ENCODE measurements around the gene MCC. TPM values are rescaled to one million over a fixed set of nuclear protein-coding genes. Genes with fewer than 3 reads are reported as not detected.

The MCC gene
- total RNA-seq, 1 donor from 2014 or later, result 10.2 TPM

DNA sequence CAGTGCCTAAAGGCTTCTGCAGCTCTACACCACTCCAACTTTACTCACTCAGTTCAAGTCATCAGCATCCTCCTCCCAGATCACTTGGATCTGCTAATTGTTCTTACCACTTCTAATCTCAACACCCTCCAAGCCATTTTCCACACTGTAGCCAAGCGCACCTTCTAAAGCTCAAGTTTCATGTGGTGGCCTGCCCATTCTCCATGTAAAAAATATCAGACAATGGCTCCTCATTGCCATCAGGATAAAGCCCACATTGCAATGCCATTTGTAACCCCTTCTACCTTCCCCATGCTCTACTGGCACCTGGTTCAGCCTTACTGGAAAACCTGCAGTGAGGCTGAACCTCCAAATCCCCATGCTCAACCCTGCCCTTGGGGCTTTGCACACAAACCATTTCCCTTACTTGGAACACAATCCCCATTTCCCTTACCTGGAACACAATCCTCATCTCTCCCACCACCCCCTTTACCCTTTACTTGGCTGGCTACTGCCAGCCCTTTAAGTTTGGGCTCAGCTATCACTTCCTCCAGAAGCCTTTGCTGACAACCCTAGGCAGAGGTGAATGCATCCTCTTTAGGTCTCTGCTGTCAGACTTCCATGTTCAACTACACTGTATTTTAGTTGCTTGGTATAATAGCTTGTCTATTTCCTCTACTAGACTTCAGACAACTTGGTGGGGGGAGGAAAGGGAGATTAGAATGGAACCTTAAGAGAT is 273.5 kb downstream of the MCC start:
- DNase-seq (ENCODE audit: low spot score in 2 of 2) (no peak), FAIRE-seq (no peak)

DNA sequence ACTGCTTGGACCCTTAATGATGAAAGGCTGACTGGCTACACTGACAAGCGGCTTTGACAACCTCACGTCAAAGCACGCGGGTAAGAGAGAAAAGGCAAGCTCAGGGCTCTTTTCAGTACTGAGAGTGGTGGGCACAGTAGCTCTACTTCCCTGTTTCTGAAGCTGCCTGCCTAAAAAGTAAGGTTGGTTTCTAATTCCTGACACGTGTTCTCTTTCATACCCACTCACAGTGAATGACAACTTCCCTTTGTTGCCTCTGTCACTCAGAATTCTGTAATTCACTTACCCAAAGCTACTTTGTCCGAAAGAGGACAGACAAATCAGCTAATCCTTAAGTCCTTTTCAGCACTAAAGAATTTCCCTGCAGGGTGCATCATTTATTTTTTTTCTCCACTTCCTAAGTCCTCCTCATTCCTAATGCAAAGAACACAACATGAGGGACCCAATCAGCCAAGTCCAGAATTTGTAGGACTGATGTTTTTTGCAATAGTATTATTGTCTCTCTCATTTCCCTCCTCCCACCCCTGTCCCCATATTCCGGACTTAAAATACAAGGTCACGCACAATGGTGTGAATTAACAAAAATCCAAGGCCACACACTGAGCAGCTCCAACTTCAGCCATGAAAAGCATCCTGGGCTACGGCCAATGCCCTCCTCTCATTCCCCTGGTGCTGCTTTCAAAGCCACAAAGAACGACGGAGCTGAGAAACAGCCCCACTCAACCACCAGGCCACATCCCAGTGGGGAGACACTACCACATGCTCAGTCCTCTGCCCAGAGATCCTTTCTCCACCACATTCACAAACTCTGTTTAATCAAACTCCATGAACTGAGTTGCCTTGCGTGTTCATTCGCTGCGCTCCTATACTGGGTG is 274.5 kb downstream of the MCC start:
- DNase-seq (ENCODE audit: low spot score in 2 of 2), result peak in 1 of 2 donors; percentile 10
- no peak for FAIRE-seq

DNA sequence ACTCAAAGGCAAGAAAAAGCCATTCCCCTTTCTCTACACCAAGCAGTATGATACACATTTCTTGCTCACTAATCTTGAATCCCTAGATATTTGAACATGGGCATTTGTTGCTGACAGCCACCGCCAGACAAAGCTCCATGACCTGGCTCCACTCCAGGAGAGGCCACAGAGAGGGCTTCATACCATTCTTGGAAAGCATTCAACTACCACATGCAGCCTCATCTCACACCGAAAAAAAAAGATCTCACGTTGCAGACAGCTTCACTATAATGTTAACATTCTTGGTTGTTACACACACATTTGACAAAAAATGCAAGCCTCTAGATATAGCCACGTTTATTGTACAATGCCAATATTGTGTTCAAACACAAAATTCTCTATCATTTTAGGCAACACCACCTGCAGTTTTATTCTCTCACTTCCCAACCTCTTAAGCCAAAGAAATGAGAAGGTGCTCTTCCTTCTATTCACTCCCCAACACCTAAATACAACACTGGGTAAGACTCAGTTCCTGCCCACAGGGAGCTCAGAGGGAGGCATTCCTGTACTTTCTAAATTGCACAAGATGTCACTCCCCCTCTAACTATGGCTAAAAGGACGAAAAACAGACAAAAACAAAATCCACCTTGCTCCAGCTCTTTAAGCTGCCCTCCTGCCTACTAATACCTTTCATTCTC is 275.9 kb downstream of the MCC start:
- no peak for DNase-seq (ENCODE audit: low spot score in 2 of 2)
- FAIRE-seq, result no peak

DNA sequence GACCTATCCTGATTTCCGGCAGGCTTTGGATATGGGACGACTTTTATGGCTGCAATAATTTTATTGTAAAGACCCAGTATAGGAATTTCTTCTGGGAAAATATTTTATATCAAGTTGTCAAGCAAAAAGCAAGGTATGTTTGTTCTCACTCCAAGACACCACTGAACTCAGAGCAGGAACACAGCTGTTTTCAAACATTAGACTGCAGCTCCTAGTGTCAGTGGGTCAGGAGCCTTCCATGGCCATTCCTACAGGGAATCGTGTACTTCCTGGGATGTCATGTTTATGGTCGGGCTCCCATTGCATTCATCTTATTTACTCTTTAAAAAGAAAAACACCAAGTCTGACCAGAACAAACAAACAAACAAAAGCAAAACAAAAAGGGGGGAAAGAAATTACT is 278.8 kb downstream of the MCC start:
- DNase-seq (ENCODE audit: low spot score in 2 of 2) (no peak), FAIRE-seq (no peak)

DNA sequence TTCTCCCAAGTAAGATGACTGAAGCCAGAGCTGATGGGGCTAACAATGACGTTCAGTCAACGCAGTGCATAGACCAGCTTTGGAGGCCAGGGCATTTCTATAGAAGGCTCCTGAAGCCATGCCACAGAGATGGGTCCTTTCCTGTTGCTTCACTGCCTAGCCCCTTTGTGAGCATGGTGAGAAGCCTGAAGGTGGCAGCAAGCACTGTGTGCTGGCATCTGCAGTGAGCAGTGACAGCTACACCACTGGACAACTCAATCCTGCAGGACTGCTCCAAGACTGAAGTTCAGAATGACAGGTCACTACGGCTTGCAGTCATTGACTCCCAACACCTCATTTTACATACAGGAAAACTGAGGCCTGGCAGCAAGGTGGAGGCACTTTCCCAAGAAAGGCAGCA is 282.4 kb downstream of the MCC start:
- no peak for DNase-seq (ENCODE audit: low spot score in 2 of 2)
- no peak for FAIRE-seq

DNA sequence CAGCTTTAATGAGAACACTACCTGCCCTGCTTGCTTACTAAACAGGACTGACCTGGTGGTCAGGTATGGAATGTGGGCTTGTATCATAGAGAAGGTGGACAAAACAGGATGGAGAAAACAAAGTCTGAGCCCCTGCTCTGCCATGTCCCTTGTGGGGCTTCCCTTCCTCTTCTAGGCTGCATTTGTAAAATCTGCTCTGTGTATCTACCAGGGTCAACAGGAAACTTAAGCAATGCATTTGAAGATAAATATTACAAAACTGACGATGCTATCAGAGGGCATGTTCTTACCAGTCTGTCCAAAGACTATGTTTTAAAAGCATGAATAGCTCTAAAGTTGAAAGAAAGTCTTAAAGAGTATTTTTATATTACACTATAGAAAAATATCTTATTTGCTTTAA is 282.9 kb downstream of the MCC start:
- FAIRE-seq (no peak), DNase-seq (ENCODE audit: low spot score in 2 of 2) (no peak)

DNA sequence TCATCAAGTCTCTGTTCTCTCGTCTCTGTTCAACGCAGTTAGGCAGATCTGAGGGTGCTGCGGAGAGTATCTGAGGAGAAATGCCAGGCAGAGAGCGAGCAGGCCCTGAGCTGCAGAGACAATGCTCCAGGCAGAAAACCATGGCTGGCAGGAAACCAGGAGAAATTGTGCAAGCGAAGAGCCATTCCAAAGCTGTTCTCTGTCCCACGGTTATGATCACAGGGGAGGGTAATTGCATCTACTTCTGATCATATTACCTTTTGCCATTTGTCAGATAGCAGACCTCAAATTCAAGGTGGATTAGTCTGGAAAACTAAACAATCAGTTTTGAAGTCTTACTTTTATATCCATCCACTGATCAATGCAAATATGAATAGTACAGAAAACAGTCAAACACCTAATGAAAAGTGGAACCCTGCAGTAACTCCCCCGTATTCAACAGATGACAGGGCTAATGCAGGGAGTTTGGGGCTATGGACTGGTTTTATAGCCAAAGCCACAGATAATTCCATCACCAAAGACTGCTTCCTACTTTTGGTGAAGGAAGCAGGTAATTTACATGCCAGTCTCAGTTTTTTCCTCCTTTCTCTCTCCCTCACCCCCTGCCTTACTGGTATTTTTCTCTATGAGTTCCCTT is 283.6 kb downstream of the MCC start:
- FAIRE-seq, result no peak
- DNase-seq (ENCODE audit: low spot score in 2 of 2), result no peak

DNA sequence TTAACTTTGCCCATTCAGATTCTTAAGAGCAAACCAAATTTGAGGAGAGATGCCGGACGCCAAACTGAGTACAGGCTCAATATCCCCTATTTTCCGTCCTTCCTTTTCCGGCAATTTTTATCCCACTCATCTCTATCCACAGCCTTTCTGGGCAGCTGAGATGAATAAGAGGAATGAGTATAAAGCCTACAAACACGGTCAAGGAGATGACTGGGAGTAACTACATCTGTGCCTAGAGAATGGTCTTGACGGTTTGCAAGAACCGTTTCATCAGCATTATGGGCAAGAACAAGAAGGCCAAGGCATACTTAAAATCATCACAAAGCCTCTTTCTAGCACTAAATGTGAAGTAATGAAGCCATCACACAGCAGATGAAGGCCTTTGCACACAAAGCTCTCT is 284.3 kb downstream of the MCC start:
- FAIRE-seq (no peak), DNase-seq (ENCODE audit: low spot score in 2 of 2) (no peak)

DNA sequence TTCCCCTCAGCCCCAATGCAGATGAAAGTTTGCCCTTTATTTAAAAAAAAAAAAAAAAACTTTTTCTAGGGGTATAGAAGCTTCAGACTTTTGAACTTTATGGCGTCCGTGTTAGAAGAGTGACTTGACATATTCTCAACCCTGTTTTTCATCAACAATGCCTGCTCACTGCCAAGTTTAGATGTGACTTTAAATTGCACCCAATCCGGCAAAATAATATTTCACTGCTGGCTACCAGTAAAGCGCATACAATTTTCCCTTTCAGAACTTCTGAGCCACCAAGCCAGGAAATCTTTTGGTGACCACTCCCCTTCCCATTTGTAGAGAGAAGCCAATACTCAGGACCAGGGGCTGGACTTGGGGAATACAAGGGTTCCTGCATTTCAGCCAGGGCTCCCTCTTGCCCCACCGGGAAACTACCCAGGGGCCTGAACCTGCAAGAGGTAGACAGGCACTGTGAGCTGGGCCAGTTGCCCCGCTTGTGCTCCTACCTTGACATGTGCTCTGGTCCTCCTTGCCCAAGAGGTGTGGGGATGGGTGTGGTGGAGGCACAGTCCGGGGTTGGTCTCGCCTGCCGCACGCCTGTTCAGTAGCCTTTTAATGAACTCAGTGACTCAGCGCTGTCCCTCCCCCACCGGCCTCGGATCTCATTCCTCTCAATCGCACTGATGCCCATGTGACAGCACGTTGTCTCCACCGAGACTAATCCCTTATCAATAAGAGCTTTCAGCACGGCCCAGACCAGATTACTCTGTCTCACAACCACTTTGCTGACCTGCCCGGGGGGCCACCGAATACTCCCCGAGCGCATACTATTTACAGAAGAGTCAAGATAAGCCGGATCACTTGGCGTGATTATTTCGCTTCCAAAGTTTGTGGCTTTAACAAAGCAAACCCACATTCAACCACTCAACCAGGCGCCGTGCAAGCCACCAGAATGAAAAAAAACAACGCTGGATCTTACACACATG is 285.2 kb downstream of the MCC start:
- DNase-seq (ENCODE audit: low spot score in 2 of 2) (no peak), FAIRE-seq (no peak)

DNA sequence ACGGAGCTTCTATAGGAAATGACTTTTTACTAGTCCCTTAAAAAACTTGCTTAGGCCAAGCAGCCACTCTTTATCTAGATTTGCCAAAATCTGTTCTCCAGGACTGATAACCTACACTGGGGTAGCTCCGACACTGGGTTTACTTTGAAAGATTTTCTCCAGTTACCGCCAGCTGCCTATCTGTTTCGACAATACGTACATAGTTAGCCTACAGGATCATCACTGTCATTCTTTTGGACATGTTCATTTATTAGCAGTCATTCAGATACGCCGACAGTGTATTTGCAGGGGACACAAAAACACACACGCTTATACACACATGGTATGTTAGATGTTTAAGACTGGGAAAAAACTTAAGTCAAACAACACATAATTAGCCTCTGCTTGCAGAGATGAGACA is 286.0 kb downstream of the MCC start:
- DNase-seq (ENCODE audit: low spot score in 2 of 2) (no peak), FAIRE-seq (no peak)

DNA sequence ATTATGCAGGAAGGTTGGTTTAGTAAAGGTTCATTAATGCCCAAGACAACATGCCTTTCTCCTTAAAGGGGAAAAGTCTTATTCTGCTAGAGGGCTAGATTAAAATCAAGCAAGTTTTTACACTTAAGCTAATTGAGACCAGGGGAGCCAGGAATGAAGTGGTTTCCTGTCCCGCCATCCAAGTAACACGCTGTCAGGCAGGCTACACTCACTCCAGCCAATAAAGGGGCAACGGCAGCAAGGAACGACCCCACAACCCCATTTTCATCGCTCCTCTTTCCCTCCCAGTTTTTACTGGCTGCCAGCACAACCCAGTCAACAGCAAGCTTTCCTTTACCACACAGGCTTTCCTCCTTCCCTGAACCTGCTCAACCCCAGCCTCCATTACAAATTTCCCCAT is 286.5 kb downstream of the MCC start:
- no peak for DNase-seq (ENCODE audit: low spot score in 2 of 2)
- no peak for FAIRE-seq

DNA sequence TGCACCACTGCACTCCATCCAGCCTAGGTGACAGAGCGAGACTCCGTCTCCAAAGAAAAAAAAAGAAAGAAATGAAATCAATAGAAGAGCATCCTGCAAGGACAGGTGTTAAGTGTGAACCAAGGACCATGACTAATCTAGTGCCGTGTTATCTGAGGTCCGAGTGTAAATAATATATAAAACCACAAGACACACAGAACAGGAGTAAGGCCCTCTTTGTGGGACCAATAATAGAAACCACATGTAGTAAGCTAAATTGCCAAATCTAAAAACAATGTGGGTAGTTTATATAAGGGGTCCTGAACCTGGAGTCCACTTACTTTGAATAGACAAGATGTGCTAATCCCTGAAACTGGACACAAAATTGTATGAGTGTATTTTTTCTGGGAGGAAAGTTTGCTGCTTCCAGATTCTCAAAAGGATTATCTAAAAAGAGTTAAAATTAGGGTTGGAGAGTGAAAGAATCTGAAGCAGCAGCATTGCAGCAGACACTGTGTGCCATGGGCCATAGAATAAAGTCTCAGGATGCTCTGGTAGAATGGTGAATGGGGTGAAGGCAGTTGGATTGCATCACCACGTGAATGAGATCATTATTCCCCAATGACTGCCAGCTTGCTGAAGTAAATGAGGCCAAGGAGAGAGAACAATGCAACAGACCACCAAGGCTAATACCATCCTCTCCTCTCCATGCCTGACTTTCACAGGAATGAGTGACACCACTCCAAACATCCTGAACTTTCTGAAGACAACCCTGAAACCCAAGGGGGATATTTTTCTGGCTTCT is 288.9 kb downstream of the MCC start:
- no peak for FAIRE-seq
- DNase-seq (ENCODE audit: low spot score in 2 of 2), result no peak

DNA sequence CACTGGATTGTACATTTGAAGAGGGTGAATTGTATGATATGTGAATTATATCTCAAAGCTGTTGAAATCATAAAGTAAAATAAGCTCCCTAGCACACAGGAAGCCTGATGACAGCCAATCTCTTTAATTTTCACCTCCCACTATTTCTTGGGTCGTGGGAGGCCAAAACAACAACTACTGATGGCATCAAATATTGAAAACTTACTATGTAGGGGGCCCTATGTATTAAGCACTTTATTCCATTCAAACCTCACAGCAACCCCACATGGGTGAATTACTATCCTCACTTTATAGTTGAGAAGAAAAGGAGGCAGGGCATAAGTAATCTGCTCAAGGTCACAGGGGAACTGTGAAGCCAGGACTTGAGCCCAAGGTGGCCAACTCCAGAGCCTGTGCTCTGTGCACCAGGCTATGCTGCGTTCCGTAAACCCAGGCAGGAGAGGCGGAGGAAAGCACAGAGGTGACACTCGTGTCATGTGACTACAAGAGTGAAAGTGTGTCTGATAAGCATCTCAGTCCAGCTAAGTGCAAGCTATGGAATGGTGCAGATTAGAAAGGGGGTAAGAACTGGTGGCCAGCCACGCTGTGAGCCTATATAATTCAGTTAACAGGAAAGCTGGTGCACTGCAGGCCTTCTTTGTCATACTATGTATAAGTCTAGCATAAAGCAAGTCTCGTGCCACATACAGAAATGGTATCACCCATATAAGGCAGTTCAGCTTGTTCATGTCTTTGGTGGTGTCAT is 290.6 kb downstream of the MCC start:
- DNase-seq (ENCODE audit: low spot score in 2 of 2), result no peak
- FAIRE-seq, result no peak

DNA sequence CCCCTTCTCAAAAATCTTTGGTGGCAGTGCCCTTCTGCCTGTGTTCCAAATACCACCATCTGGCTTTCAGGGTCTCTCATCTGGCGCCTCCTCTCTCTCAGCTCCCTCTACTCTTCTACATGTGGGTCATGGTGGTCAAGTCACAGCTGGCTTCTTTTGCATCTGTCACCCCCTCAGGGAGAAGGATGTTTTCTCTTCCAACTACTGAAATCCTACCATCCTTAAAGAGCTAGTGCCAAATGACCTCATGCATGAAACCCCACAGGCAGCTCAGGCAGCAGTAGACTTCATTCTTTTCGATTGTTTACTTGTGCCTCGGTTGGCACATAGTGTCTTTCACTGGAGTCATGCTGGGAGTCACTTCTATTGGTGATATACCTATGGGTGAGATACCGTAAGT is 292.5 kb downstream of the MCC start:
- no peak for FAIRE-seq
- DNase-seq (ENCODE audit: low spot score in 2 of 2), result no peak

DNA sequence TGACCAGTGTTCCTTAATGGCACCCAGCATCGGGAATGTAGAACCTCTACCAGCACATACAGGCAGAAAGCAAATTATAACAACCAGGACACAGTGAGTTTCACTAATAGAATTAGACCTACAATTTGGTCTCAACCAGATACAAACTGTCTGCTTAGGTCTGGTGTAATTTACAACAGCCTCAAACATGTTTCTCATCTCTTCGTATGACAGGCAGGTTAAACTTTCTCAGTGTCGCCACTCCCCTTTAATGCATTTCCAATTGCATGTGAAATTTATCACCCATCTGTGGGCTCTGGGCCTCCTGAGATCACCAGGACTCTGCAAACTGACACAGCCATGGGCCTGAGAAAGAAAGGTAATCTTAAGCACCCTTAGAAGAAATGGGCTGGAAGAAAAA is 293.0 kb downstream of the MCC start:
- no peak for DNase-seq (ENCODE audit: low spot score in 2 of 2)
- FAIRE-seq, result no peak

DNA sequence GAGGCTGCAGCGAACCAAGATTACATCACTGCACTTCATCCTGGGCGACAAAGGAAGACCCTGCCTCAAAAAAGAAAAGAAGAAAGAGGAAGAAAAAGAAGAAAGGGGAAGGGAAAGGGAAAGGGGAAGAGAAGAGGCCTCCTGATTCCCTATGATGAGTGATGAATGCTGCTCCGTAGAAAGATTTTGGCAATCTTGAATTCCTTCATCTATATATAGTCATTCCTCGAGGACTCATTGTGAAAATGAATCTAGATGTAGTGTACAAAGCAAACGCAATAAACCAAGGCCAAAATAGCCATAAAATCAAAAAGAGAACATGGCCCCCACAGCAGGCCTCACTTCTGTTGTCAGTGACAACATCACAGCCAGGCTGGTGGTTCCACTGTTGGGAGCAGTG is 293.7 kb downstream of the MCC start:
- no peak for FAIRE-seq
- no peak for DNase-seq (ENCODE audit: low spot score in 2 of 2)

DNA sequence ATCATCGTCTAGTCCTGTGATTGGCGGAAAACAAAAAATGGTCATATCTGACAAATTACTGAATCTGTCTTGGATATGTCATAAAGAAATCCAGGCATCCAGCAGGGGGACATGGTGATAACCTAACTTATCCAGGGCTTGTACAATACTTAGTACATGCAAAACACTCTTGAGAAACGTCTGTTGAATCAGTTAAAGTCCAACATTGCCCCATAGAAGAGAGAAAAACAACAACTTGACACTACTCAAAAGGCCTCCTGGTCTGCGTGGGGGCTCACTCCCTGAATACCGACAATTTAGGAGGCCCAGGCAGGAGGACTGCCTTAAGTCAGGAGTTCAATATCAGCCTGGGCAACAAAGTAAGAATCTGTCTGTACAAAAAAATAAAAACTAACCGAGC is 294.1 kb downstream of the MCC start:
- FAIRE-seq (no peak), DNase-seq (ENCODE audit: low spot score in 2 of 2) (no peak)

DNA sequence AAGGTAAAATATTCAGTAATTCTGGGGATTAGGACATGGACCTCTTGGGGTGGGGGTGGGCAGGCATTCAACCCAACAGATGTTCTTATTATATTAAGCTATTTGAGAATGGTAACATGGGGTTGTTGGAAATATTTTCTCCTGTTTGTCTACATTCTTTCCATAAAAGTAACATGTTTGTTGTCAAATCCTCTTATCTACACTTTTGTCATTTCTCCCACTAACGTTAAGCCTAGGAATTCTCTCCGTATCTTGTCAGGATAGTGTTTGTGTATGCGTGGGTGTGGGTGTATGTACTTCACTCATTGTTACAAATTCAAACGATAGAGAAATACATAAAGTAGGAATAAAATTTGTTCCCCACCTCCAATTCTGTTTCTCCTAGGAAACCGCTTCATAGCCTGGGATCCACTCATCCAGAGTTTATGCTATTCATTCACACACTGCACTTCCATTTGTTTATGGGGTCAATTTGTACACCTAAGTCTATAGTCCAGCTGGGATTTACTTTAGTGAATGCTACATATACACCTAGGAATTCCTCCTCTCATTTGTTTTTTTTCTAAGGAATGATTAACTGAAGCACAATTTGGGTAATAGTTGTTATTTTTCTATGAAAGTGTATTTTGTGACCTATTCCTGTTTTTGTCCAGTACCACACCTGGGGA is 294.8 kb downstream of the MCC start:
- DNase-seq (ENCODE audit: low spot score in 2 of 2) (no peak), FAIRE-seq (no peak)
